HepG2 (cell line): ENCODE measurements around the gene PSMD10. TPM values are rescaled to one million over a fixed set of nuclear protein-coding genes. Genes with fewer than 3 reads are reported as not detected.

Source experiments
- ATAC-seq: fragments of 200-7000 bp; cut with Tn5 transposase; 3 replicates; pipeline ENCODE4 v1.9.1; 2020; ENCODE audit warnings: mild to moderate bottlenecking, moderate library complexity
- BruUV-seq: library from RNA; stranded (reverse); fragments of 400-500 nt; replicated peaks from 2 replicates; lab custom pipeline; 2021; lab: Mats Ljungman, UMichigan
- CTCF ChIA-PET: fragments of 300-600 bp; formaldehyde crosslinking; extraction: SDS; loops from one replicate; lab custom pipeline; 2021; ENCODE audit warnings: low total read pairs, inconsistent platforms, low intra/inter-chr PET ratio; lab: Yijun Ruan, JAX
- POLR2A ChIA-PET: fragments of 350-600 bp; sonication (Branson Sonifier 250); formaldehyde crosslinking; loops from one replicate; lab custom pipeline; 2020; ENCODE audit warnings: antibody characterized with exemption, inconsistent platforms; lab: Yijun Ruan, JAX
- DNase-seq: peaks from one replicate; pipeline ENCODE4 v3.0.0-alpha.2; 2015; ENCODE audit warnings: low spot score
- FAIRE-seq: peaks from 3 replicates; lab custom pipeline; 2011; peaks lifted over from hg19 to GRCh38; lab: Jason Lieb, UNC
- H2AFZ ChIP-seq: one replicate; pipeline ENCODE4 v1.6.1; 2011; ENCODE audit warnings: low read length, inconsistent platforms
- H3K27ac ChIP-seq: fragments of 300-600 bp; 3 replicates; pipeline ENCODE4 v1.8.0; 2011; ENCODE audit warnings: mixed run types, mild to moderate bottlenecking, mixed read lengths, low read length, inconsistent platforms; ENCODE audit not compliant: insufficient read depth; ENCODE audit errors: extremely low read length
- H3K27me3 ChIP-seq, 2 experiments: fragments of 200-600 bp in 1 of 2; 2 replicates in 1 of 2; 3 replicates in 1 of 2; pipeline versions ENCODE4 v1.6.0 to v1.8.0; 2011; ENCODE audit warnings: low read length in 2 of 2, mild to moderate bottlenecking in 2 of 2, moderate library complexity in 2 of 2, inconsistent platforms in 1 of 2; ENCODE audit not compliant: insufficient read depth in 2 of 2, control insufficient read depth in 1 of 2
- H3K36me3 ChIP-seq, 2 experiments: fragments of 200-600 bp in 1 of 2; replicated peaks in 1 of 2; 2 replicates in 1 of 2; 3 replicates in 1 of 2; pipeline versions ENCODE4 v1.5.1 to v1.8.0; 2011; ENCODE audit warnings: low read length in 2 of 2, inconsistent platforms in 1 of 2; ENCODE audit not compliant: insufficient read depth in 2 of 2, control insufficient read depth in 1 of 2
- H3K4me1 ChIP-seq: 2 replicates; pipeline ENCODE4 v1.5.1; 2012; ENCODE audit warnings: low read length, inconsistent platforms; ENCODE audit not compliant: insufficient read depth
- H3K4me2 ChIP-seq: 2 replicates; pipeline ENCODE4 v1.6.0; 2011; ENCODE audit warnings: low read depth, low read length, inconsistent platforms
- H3K4me3 ChIP-seq, 3 experiments: fragments of 200-600 bp in 1 of 3; sonication (generic), shearing (Covaris generic) in 1 of 3; replicated peaks in 1 of 3; 2 replicates each; pipeline ENCODE4 v1.5.1; 2011 to 2016; ENCODE audit warnings: low read length in 3 of 3, inconsistent platforms in 2 of 3, low read depth in 2 of 3, mild to moderate bottlenecking in 2 of 3, control low read depth in 1 of 3, mixed read lengths in 1 of 3; ENCODE audit not compliant: insufficient read depth in 1 of 3
- H3K79me2 ChIP-seq: one replicate; pipeline ENCODE4 v1.6.1; 2011; ENCODE audit warnings: low read length, inconsistent platforms; ENCODE audit not compliant: insufficient read depth
- H3K9ac ChIP-seq: 2 replicates; pipeline ENCODE4 v1.6.0; 2011; ENCODE audit warnings: mild to moderate bottlenecking, low read depth, low read length, inconsistent platforms; ENCODE audit not compliant: insufficient read depth
- H3K9me3 ChIP-seq: 2 replicates; pipeline ENCODE4 v1.5.1; 2012; ENCODE audit warnings: mild to moderate bottlenecking, low read length
- H4K20me1 ChIP-seq: 2 replicates; pipeline ENCODE4 v1.6.0; 2011; ENCODE audit warnings: inconsistent platforms, mild to moderate bottlenecking, low read length, moderate library complexity; ENCODE audit not compliant: insufficient read depth
- ARHGAP35 ChIP-seq: sonication (generic); formaldehyde crosslinking; IDR thresholded peaks from 2 replicates; pipeline ENCODE4 v1.9.0; 2022; ENCODE audit warnings: mild to moderate bottlenecking, inconsistent platforms, moderate library complexity, missing genetic modification reagents, borderline replicate concordance
- CC2D1A ChIP-seq: sonication (generic); formaldehyde crosslinking; IDR thresholded peaks from 2 replicates; pipeline ENCODE4 v1.8.1; 2023; ENCODE audit warnings: mild to moderate bottlenecking, missing genetic modification reagents
- FOSL1 ChIP-seq: sonication (generic); formaldehyde crosslinking; IDR thresholded peaks from 2 replicates; pipeline ENCODE4 v1.9.0; 2021; ENCODE audit warnings: missing genetic modification reagents, borderline replicate concordance
- HMGXB3 ChIP-seq: sonication (generic); formaldehyde crosslinking; IDR thresholded peaks from 2 replicates; pipeline ENCODE4 v1.4.0; 2020; ENCODE audit warnings: missing genetic modification reagents, borderline replicate concordance
- KAT2B ChIP-seq: fragments of 150-350 bp; IDR thresholded peaks from 2 replicates; pipeline ENCODE4 v1.6.1; 2014; ENCODE audit warnings: low read depth, low read length, borderline replicate concordance
- MYNN ChIP-seq: sonication (generic); formaldehyde crosslinking; IDR thresholded peaks from 2 replicates; pipeline ENCODE4 v1.4.0; 2020; ENCODE audit warnings: mild to moderate bottlenecking, low read depth, missing genetic modification reagents
- NFAT5 ChIP-seq: sonication (generic); formaldehyde crosslinking; IDR thresholded peaks from 2 replicates; pipeline ENCODE4 v1.4.0; 2020; ENCODE audit warnings: missing genetic modification reagents
- TEAD2 ChIP-seq: sonication (generic); formaldehyde crosslinking; IDR thresholded peaks from 2 replicates; pipeline ENCODE4 v1.9.0; 2021; ENCODE audit warnings: missing genetic modification reagents
- TFDP1 ChIP-seq: IDR thresholded peaks from 2 replicates; pipeline ENCODE4 v1.6.1; 2016; ENCODE audit warnings: missing compliant biosample characterization, missing genetic modification reagents, borderline replicate concordance
- TGIF2 ChIP-seq: IDR thresholded peaks from 2 replicates; pipeline ENCODE4 v1.6.1; 2016; ENCODE audit warnings: control low read depth, missing compliant biosample characterization
- ZBTB33 ChIP-seq: sonication (generic); formaldehyde crosslinking; IDR thresholded peaks from 2 replicates; pipeline ENCODE4 v1.4.0; 2020; ENCODE audit warnings: missing genetic modification reagents
- ZNF468 ChIP-seq: sonication (generic); formaldehyde crosslinking; IDR thresholded peaks from 2 replicates; pipeline ENCODE4 v1.8.0; 2022; ENCODE audit warnings: mild to moderate bottlenecking, moderate library complexity, missing genetic modification reagents
- ZNF709 ChIP-seq: sonication (generic); formaldehyde crosslinking; IDR thresholded peaks from 2 replicates; pipeline ENCODE4 v1.5.0; 2020; ENCODE audit warnings: mild to moderate bottlenecking, missing genetic modification reagents
- in situ Hi-C: cut with HindIII; loops from 2 replicates; pipeline ENCODE4 v1.10.0; 2017; ENCODE audit warnings: low pct_unique_long_range_greater_than_20kb; ENCODE audit not compliant: extremely low pct_ligation_motif_present
- intact Hi-C: fragments of 100-400 bp; cut with micrococcal nuclease; formaldehyde crosslinking; loops from one replicate; pipeline ENCODE4 v1.10.0; 2022; ENCODE audit not compliant: unreplicated experiment
- polyA plus RNA-seq, 8 experiments: library from polyadenylated mRNA; depleted of rRNA in 3 of 8; stranded (reverse) in 7 of 8; unstranded in 1 of 8; fragments of >200 nt; fragmentation: Illumina TruSeq in 4 of 8; extraction: Trizol in 4 of 8; gene quantifications; 2 replicates each; pipeline versions ENCODE4 v1.2.1 to v1.2.3, GENCODE V29; 2011 to 2016; ENCODE audit warnings: low read depth in 4 of 8, missing spikeins in 1 of 8, mixed read lengths in 1 of 8; ENCODE audit not compliant: insufficient read depth in 1 of 8
- total RNA-seq, 5 experiments: library from RNA; depleted of rRNA; stranded (reverse); fragments of >200 nt; fragmentation: Illumina TruSeq; extraction: Trizol; gene quantifications; 2 replicates each; pipeline ENCODE4 v1.2.3, GENCODE V29; 2016; ENCODE audit warnings: low read depth in 1 of 5

The PSMD10 gene
- total and polyA plus RNA-seq, 2 of the 13 experiments (the other 11 are each of a cell fraction or from before 2014, with no cell fraction given): 56.4 to 65.3 TPM

GRCh38 chrX:108053218-108053617 is 38.1 kb downstream of the PSMD10 start:
- Histone ChIP-seq H3K9me3 (no peaks in the 10 kb centered on the region), H3K4me1 (no peaks in the 10 kb centered on the region), H3K4me2 (no peak overlapping the region), H3K27me3 (no peaks in the 10 kb centered on the region), H3K36me3 (no peaks in the 10 kb centered on the region), H3K4me3 (no peak overlapping the region), H4K20me1 (no peaks in the 10 kb centered on the region), H3K9ac (no peak overlapping the region), H3K79me2 (no peaks in the 10 kb centered on the region), H3K27ac (no peak overlapping the region), H2AFZ (no peak overlapping the region)
- ChIA-PET POLR2A (no interaction called here), CTCF (no interaction called here)
- FAIRE-seq: no peak
- no peak for ATAC-seq
- no peak for DNase-seq
- no TSS peak for BruUV-seq
- intact Hi-C loops: no loop called here
- in situ Hi-C loops: no loop called here
- no peak for TF ChIP-seq CC2D1A (CRISPR knock-in tag)
- TF ChIP-seq ARHGAP35: no peak
- TF ChIP-seq FOSL1 (CRISPR knock-in tag): no peak
- no peak for TF ChIP-seq TEAD2 (CRISPR knock-in tag)
- TF ChIP-seq TFDP1: no peak
- no peak for TF ChIP-seq KAT2B
- TF ChIP-seq MYNN (CRISPR knock-in tag): no peak
- TF ChIP-seq TGIF2 (CRISPR knock-in tag): no peak
- TF ChIP-seq ZNF709 (CRISPR knock-in tag): no peak
- TF ChIP-seq ZNF468 (CRISPR knock-in tag): no peak
- TF ChIP-seq NFAT5: no peak
- no peak for TF ChIP-seq HMGXB3 (CRISPR knock-in tag)
- TF ChIP-seq ZBTB33 (CRISPR knock-in tag): no peak
